Neural cell (in vitro differentiated cells): ENCODE measurements around the gene PRSS33. TPM values are rescaled to one million over a fixed set of nuclear protein-coding genes. Genes with fewer than 3 reads are reported as not detected.

Source experiments
- H2AFZ ChIP-seq: fragments of 200-600, 300-800 bp; sonication (generic), shearing (Covaris generic); 2 replicates; pipeline ENCODE4 v1.6.0; 2014; ENCODE audit warnings: low read depth, mild to moderate bottlenecking, antibody characterized with exemption, low read length, moderate library complexity
- H3F3A ChIP-seq: fragments of 200-600 bp; shearing (Covaris generic); 2 replicates; pipeline ENCODE4 v1.6.1; 2016; ENCODE audit warnings: mild to moderate bottlenecking, moderate library complexity, mixed read lengths, antibody characterized with exemption, low read length; ENCODE audit not compliant: insufficient read depth, poor library complexity, severe bottlenecking
- H3K27ac ChIP-seq: fragments of 200-600, 300-800 bp; sonication (generic), shearing (Covaris generic); 2 replicates; pipeline ENCODE4 v1.5.1; 2014; ENCODE audit warnings: mild to moderate bottlenecking, low read length, moderate library complexity
- H3K27me3 ChIP-seq: fragments of 300-800, 200-600 bp; sonication (generic), shearing (Covaris generic); 2 replicates; pipeline ENCODE4 v1.6.0; 2014; ENCODE audit warnings: mild to moderate bottlenecking, low read depth, low read length, moderate library complexity; ENCODE audit not compliant: insufficient read depth
- H3K36me3 ChIP-seq: fragments of 300-800, 200-600 bp; sonication (generic), shearing (Covaris generic); 2 replicates; pipeline ENCODE4 v1.5.1; 2014; ENCODE audit warnings: mild to moderate bottlenecking, antibody characterized with exemption, low read length, moderate library complexity; ENCODE audit not compliant: insufficient read depth
- H3K4me2 ChIP-seq: fragments of 300-800, 200-600 bp; sonication (generic), shearing (Covaris generic); 2 replicates; pipeline ENCODE4 v1.6.0; 2014; ENCODE audit warnings: mild to moderate bottlenecking, low read length
- H3K4me3 ChIP-seq: fragments of 300-800, 200-600 bp; sonication (generic), shearing (Covaris generic); 2 replicates; pipeline ENCODE4 v1.5.1; 2014; ENCODE audit warnings: mild to moderate bottlenecking, low read length, moderate library complexity
- H3K79me2 ChIP-seq: fragments of 200-600 bp; shearing (Covaris generic); replicated peaks from 2 replicates; pipeline ENCODE4 v1.6.0; 2014; ENCODE audit warnings: mild to moderate bottlenecking, low read length, moderate library complexity; ENCODE audit not compliant: insufficient read depth
- H3K9ac ChIP-seq: fragments of 300-800, 200-600 bp; sonication (generic), shearing (Covaris generic); 2 replicates; pipeline ENCODE4 v1.6.1; 2016; ENCODE audit warnings: mild to moderate bottlenecking, low read length, mixed read lengths
- H3K9me2 ChIP-seq: fragments of 200-600 bp; shearing (Covaris generic); 2 replicates; pipeline ENCODE4 v1.6.1; 2016; ENCODE audit warnings: mild to moderate bottlenecking, low read length, mixed read lengths; ENCODE audit not compliant: insufficient read depth
- H3K9me3 ChIP-seq: fragments of 200-600, 300-800 bp; sonication (generic), shearing (Covaris generic); 2 replicates; pipeline ENCODE4 v1.6.1; 2016; ENCODE audit warnings: mild to moderate bottlenecking, mixed run types, low read length, moderate library complexity, mixed read lengths
- H4K20me1 ChIP-seq: fragments of 200-600 bp; shearing (Covaris generic); 2 replicates; pipeline ENCODE4 v1.6.1; 2016; ENCODE audit warnings: mild to moderate bottlenecking, mixed run types; ENCODE audit not compliant: insufficient read depth
- EP300 ChIP-seq: fragments of 450-650 bp; conservative IDR thresholded peaks from 2 replicates; pipeline ENCODE4 v1.6.1; 2014; ENCODE audit warnings: antibody characterized with exemption, mild to moderate bottlenecking, moderate library complexity; ENCODE audit not compliant: poor library complexity, severe bottlenecking
- EZH2 ChIP-seq: fragments of 200-600, 300-800 bp; shearing (Covaris generic), sonication (generic); IDR thresholded peaks from 2 replicates; pipeline ENCODE4 v1.6.1; 2014; ENCODE audit warnings: antibody characterized with exemption, low read length, borderline replicate concordance, mild to moderate bottlenecking; ENCODE audit not compliant: insufficient read depth, poor library complexity, severe bottlenecking
- MXI1 ChIP-seq: fragments of 450-650 bp; conservative IDR thresholded peaks from 2 replicates; pipeline ENCODE4 v1.6.1; 2014; ENCODE audit warnings: antibody characterized with exemption, mild to moderate bottlenecking; ENCODE audit not compliant: poor library complexity, severe bottlenecking
- POLR2AphosphoS5 ChIP-seq: IDR thresholded peaks from 2 replicates; pipeline ENCODE4 v1.6.1; 2012
- RAD21 ChIP-seq: fragments of 450-650 bp; conservative IDR thresholded peaks from 2 replicates; pipeline ENCODE4 v1.6.1; 2014; ENCODE audit warnings: antibody characterized with exemption, mild to moderate bottlenecking, moderate library complexity
- SMC3 ChIP-seq: fragments of 450-650 bp; conservative IDR thresholded peaks from 2 replicates; pipeline ENCODE4 v1.6.1; 2014; ENCODE audit warnings: antibody characterized with exemption, mild to moderate bottlenecking, moderate library complexity; ENCODE audit not compliant: poor library complexity
- TAF1 ChIP-seq: IDR thresholded peaks from 2 replicates; pipeline ENCODE4 v1.6.1; 2012; ENCODE audit warnings: low read depth
- polyA plus RNA-seq: library from polyadenylated mRNA; depleted of rRNA; stranded (reverse); fragments of >200 nt; gene quantifications from 2 replicates; pipeline ENCODE4 v1.2.3, GENCODE V29; 2014
- TF ChIP-seq, protein P1 (sequence below): fragments of 450-650 bp; IDR thresholded peaks from 2 replicates; pipeline ENCODE4 v1.5.1; 2014; ENCODE audit warnings: antibody characterized with exemption, mild to moderate bottlenecking, moderate library complexity; ENCODE audit not compliant: poor library complexity, severe bottlenecking
- TF ChIP-seq, protein P2 (sequence below): IDR thresholded peaks from 2 replicates; pipeline ENCODE4 v1.6.1; 2012; ENCODE audit warnings: borderline replicate concordance

The PRSS33 gene
- polyA plus RNA-seq, 1 donor from 2014 or later = not detected

DNA sequence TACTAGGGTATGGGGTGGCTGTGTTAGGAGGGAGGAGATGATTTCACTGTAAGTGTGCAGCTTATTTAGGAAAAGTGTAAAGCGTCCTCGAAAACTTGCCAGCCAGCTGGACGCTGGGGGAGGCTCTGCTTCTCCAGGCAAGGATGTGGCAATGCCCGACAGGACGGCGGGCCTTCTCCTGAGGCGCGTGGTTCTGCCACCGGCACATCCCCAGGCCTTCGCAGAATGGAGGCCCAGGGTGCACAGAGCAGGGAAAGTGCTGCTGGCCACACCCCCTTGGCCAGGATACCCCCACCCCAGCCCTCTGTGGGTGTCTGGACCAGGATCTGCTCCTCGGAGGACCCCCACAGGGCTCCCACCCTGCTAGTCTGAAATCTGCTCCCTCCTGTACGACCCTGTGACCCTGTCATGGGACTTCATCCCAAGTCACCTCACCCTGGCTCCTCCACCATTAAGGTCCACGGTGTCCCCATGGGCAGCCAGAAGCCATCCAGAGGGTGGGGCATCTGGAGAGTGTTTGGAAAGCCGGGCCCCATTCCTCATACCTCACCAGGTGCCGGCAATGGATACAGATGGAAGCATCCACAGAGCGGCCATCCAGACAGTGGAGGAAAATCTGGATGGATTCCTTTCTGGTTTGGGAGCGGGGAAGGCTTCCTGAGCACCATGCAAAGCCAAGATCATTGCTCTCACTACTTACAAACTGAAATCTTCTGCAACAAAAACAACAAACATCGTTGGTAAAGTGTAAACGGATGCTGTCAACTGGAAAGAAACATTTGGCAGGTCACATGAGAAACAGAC, 44.2 kb downstream of the PRSS33 start:
- Histone ChIP-seq H3K79me2 (no peaks in the 10 kb centered on the region), H3K36me3 (no peaks in the 10 kb centered on the region), H4K20me1 (no peaks in the 10 kb centered on the region), H3K9ac (no peak overlapping the region), H3F3A (no peaks in the 10 kb centered on the region), H2AFZ (no peak overlapping the region), H3K27me3 (no peaks in the 10 kb centered on the region), H3K9me3 (no peaks in the 10 kb centered on the region), H3K27ac (no peak overlapping the region), H3K9me2 (no peaks in the 10 kb centered on the region), H3K4me2 (no peak overlapping the region), H3K4me3 (no peak overlapping the region)
- TF ChIP-seq MXI1 = no peak
- no peak for TF ChIP-seq SMC3
- no peak for TF ChIP-seq POLR2AphosphoS5
- TF ChIP-seq, protein P1, sequence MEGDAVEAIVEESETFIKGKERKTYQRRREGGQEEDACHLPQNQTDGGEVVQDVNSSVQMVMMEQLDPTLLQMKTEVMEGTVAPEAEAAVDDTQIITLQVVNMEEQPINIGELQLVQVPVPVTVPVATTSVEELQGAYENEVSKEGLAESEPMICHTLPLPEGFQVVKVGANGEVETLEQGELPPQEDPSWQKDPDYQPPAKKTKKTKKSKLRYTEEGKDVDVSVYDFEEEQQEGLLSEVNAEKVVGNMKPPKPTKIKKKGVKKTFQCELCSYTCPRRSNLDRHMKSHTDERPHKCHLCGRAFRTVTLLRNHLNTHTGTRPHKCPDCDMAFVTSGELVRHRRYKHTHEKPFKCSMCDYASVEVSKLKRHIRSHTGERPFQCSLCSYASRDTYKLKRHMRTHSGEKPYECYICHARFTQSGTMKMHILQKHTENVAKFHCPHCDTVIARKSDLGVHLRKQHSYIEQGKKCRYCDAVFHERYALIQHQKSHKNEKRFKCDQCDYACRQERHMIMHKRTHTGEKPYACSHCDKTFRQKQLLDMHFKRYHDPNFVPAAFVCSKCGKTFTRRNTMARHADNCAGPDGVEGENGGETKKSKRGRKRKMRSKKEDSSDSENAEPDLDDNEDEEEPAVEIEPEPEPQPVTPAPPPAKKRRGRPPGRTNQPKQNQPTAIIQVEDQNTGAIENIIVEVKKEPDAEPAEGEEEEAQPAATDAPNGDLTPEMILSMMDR = no peak
- TF ChIP-seq, protein P2, sequence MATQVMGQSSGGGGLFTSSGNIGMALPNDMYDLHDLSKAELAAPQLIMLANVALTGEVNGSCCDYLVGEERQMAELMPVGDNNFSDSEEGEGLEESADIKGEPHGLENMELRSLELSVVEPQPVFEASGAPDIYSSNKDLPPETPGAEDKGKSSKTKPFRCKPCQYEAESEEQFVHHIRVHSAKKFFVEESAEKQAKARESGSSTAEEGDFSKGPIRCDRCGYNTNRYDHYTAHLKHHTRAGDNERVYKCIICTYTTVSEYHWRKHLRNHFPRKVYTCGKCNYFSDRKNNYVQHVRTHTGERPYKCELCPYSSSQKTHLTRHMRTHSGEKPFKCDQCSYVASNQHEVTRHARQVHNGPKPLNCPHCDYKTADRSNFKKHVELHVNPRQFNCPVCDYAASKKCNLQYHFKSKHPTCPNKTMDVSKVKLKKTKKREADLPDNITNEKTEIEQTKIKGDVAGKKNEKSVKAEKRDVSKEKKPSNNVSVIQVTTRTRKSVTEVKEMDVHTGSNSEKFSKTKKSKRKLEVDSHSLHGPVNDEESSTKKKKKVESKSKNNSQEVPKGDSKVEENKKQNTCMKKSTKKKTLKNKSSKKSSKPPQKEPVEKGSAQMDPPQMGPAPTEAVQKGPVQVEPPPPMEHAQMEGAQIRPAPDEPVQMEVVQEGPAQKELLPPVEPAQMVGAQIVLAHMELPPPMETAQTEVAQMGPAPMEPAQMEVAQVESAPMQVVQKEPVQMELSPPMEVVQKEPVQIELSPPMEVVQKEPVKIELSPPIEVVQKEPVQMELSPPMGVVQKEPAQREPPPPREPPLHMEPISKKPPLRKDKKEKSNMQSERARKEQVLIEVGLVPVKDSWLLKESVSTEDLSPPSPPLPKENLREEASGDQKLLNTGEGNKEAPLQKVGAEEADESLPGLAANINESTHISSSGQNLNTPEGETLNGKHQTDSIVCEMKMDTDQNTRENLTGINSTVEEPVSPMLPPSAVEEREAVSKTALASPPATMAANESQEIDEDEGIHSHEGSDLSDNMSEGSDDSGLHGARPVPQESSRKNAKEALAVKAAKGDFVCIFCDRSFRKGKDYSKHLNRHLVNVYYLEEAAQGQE = no peak
- TF ChIP-seq EP300 = no peak
- no peak for TF ChIP-seq RAD21
- no peak for TF ChIP-seq EZH2
- TF ChIP-seq TAF1 = no peak

DNA sequence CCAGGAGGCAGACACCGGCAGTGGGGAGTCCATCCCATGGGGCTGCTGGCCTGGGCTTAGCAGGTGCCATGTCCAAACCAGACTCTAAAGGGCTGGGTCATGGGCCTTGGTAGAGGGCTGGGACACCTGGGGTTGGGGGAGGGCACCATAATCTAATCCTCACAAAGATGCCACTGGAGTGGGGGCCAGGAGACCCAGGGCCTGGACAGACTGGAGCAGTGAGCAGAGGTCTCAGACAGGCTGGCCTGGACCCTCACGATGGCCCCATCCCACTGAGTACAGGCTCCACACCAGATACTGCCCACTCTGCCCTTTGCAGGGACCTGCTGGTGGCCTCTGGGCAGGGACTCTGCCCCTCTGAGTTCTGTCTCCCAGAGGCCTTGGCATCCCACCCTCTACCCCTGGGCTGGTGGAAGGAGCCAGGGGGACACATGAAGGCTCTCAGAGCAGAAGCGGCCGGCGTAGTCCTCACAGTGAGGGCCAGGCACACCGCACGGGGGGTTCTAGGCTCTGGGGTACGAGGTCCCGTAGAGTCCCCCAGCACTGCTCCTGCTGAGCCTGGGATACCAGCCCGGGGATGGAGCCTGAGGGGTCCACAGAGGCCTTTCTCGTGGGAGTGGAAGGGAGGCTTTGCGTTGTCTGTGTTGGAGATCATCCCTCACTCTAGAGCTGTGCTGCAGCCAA, 44.9 kb downstream of the PRSS33 start:
- Histone ChIP-seq H2AFZ (no peak overlapping the region), H3K36me3 (no peaks in the 10 kb centered on the region), H3K9ac (no peak overlapping the region), H3K79me2 (no peaks in the 10 kb centered on the region), H3K4me2 (no peak overlapping the region), H3K27ac (no peak overlapping the region), H4K20me1 (no peaks in the 10 kb centered on the region), H3K9me2 (no peaks in the 10 kb centered on the region), H3K9me3 (no peaks in the 10 kb centered on the region), H3K27me3 (no peaks in the 10 kb centered on the region), H3F3A (no peaks in the 10 kb centered on the region), H3K4me3 (no peak overlapping the region)
- TF ChIP-seq EZH2 (no peak), TAF1 (no peak), EP300 (no peak), RAD21 (no peak), MXI1 (no peak), POLR2AphosphoS5 (no peak), SMC3 (no peak)
- TF ChIP-seq, protein P2 = no peak
- TF ChIP-seq, protein P1 = no peak
